ENCODE measurements around the gene KCMF1. TPM values are rescaled to one million over a fixed set of nuclear protein-coding genes. Genes with fewer than 3 reads are reported as not detected.

Gene KCMF1
- total and polyA plus RNA-seq, 9 of the 15 experiments (the other 6 are each of a cell fraction or from before 2014, with no cell fraction given), result 6.8 to 88.2 (median 46.5) TPM

GRCh38 chr2:84925724-84926376 is 45.1 kb upstream of the KCMF1 start (continued):
- TF ChIP-seq ZBTB11 (CRISPR knock-in tag; IDR thresholded peaks at IDR 0.05) (no peak), EHMT2 (IDR thresholded peaks at IDR 0.05) (0 out of 2 replicates have a peak, but pooled peaks have one; percentile 5), MLLT1 (IDR thresholded peaks at IDR 0.05) (peak in 1 of 2 experiments; percentile 90; a peak in 2 of 4 replicates), CHD2 (IDR thresholded peaks at IDR 0.05; ENCODE audit: low read depth, low read length) (no peak), ETS1 (conservative IDR thresholded peaks at IDR 0.05; ENCODE audit: control insufficient read depth, low read depth, low read length) (peak; percentile 50; the same call in 1 of the 2 replicates), XRCC5 (IDR thresholded peaks at IDR 0.05; ENCODE audit: low read depth, low read length) (peak; percentile 97; the same call in 1 of the 2 replicates), HLTF (IDR thresholded peaks at IDR 0.05) (no peak), SAFB (IDR thresholded peaks at IDR 0.05; ENCODE audit: borderline replicate concordance, low read depth, low read length) (peak; percentile 17; the same call in 1 of the 2 replicates), RFX7 (CRISPR knock-in tag; IDR thresholded peaks at IDR 0.05) (no peak), RBM15 (IDR thresholded peaks at IDR 0.05; ENCODE audit: insufficient read depth, low read length) (no peak), ZNF311 (CRISPR knock-in tag; IDR thresholded peaks at IDR 0.05) (no peak), SMAD1 (IDR thresholded peaks at IDR 0.05; ENCODE audit: low read depth, low read length, partially characterized antibody) (peak; percentile 85), TEAD1 (CRISPR knock-in tag; IDR thresholded peaks at IDR 0.05) (peak; percentile 96 to 100), ZFP36 (IDR thresholded peaks at IDR 0.05; ENCODE audit: low read depth, low read length, partially characterized antibody) (peak; percentile 43), L3MBTL2 (IDR thresholded peaks at IDR 0.05) (peak; percentile 97), ARNT (IDR thresholded peaks at IDR 0.05) (peak in 1 of 2 experiments; percentile 58; a peak in 1 of 4 replicates), TFAM (CRISPR knock-in tag; conservative IDR thresholded peaks at IDR 0.05) (no peak)
- TF ChIP-seq, protein P1, sequence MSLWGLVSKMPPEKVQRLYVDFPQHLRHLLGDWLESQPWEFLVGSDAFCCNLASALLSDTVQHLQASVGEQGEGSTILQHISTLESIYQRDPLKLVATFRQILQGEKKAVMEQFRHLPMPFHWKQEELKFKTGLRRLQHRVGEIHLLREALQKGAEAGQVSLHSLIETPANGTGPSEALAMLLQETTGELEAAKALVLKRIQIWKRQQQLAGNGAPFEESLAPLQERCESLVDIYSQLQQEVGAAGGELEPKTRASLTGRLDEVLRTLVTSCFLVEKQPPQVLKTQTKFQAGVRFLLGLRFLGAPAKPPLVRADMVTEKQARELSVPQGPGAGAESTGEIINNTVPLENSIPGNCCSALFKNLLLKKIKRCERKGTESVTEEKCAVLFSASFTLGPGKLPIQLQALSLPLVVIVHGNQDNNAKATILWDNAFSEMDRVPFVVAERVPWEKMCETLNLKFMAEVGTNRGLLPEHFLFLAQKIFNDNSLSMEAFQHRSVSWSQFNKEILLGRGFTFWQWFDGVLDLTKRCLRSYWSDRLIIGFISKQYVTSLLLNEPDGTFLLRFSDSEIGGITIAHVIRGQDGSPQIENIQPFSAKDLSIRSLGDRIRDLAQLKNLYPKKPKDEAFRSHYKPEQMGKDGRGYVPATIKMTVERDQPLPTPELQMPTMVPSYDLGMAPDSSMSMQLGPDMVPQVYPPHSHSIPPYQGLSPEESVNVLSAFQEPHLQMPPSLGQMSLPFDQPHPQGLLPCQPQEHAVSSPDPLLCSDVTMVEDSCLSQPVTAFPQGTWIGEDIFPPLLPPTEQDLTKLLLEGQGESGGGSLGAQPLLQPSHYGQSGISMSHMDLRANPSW (CRISPR knock-in tag; IDR thresholded peaks at IDR 0.05), result peak; percentile 46; the same call in 1 of the 2 replicates

Data from K562 (cell line).